K562 (cell line): ENCODE results near the gene ATP8B2. TPM values are rescaled to one million over a fixed set of nuclear protein-coding genes. Genes with fewer than 3 reads are reported as not detected.

ENCODE experiments used
- ATAC-seq: fragments of 200-7000 bp; cut with Tn5 transposase; 3 replicates; pipeline ENCODE4 v1.9.1; 2020; ENCODE audit warnings: moderate library complexity
- BruUV-seq: library from RNA; stranded (reverse); fragments of 400-500 nt; replicated peaks from 2 replicates; lab custom pipeline; 2021; lab: Mats Ljungman, UMichigan
- CTCF ChIA-PET: fragments of 300-600 bp; formaldehyde crosslinking; extraction: SDS; loops from one replicate; lab custom pipeline; 2021; ENCODE audit warnings: low intra/inter-chr PET ratio; lab: Yijun Ruan, JAX
- POLR2A ChIA-PET: fragments of 300-600, 350-650 bp; sonication (Branson Sonifier 250); formaldehyde crosslinking; extraction: SDS; loops from one replicate; lab custom pipeline; 2021; ENCODE audit warnings: antibody characterized with exemption, inconsistent platforms; lab: Yijun Ruan, JAX
- DNase-seq, 4 experiments: peaks; one replicate each; pipeline versions ENCODE4 v3.0.0 to v3.0.0-alpha.2; 2011 to 2018; ENCODE audit warnings: low spot score in 3 of 4, mixed read lengths in 3 of 4; ENCODE audit errors: extremely low read depth in 1 of 4
- FAIRE-seq: peaks from 2 replicates; lab custom pipeline; 2011; peaks lifted over from hg19 to GRCh38; lab: Jason Lieb, UNC
- H2AFZ ChIP-seq: 2 replicates; pipeline ENCODE4 v1.6.0; 2011; ENCODE audit warnings: low read depth, low read length, control low read depth, inconsistent platforms
- H3K27ac ChIP-seq: fragments of 200-600 bp; 3 replicates; pipeline ENCODE4 v1.8.0; 2011; ENCODE audit warnings: low read depth, mild to moderate bottlenecking, control low read depth, inconsistent platforms, low read length, moderate library complexity, mixed read lengths; ENCODE audit errors: extremely low read depth
- H3K27me3 ChIP-seq, 2 experiments: fragments of 300-600 bp in 1 of 2; 2 replicates in 1 of 2; 3 replicates in 1 of 2; pipeline versions ENCODE4 v1.6.0 to v1.8.0; 2011; ENCODE audit warnings: inconsistent platforms in 2 of 2, low read length in 2 of 2, mild to moderate bottlenecking in 1 of 2, mixed read lengths in 1 of 2, moderate library complexity in 1 of 2; ENCODE audit not compliant: control insufficient read depth in 2 of 2, insufficient read depth in 2 of 2
- H3K36me3 ChIP-seq: fragments of 300-600 bp; 3 replicates; pipeline ENCODE4 v1.8.0; 2011; ENCODE audit warnings: mild to moderate bottlenecking, low read length, inconsistent platforms; ENCODE audit not compliant: control insufficient read depth, insufficient read depth
- H3K4me1 ChIP-seq, 2 experiments: fragments of 200-600 bp in 1 of 2; replicated peaks in 1 of 2; 2 replicates in 1 of 2; 3 replicates in 1 of 2; pipeline versions ENCODE4 v1.5.1 to v1.8.0; 2011; ENCODE audit warnings: inconsistent platforms in 2 of 2, low read length in 2 of 2, mild to moderate bottlenecking in 1 of 2, mixed read lengths in 1 of 2, moderate library complexity in 1 of 2; ENCODE audit not compliant: control insufficient read depth in 2 of 2, insufficient read depth in 2 of 2
- H3K4me2 ChIP-seq: 2 replicates; pipeline ENCODE4 v1.6.1; 2011; ENCODE audit warnings: low read length, control low read depth, inconsistent platforms, mixed read lengths; ENCODE audit not compliant: insufficient read depth
- H3K4me3 ChIP-seq: fragments of 200-600 bp; sonication (generic), shearing (Covaris generic); 2 replicates; pipeline ENCODE4 v1.5.1; 2016; ENCODE audit warnings: control low read depth, inconsistent platforms
- H3K79me2 ChIP-seq: fragments of 200-600 bp; 3 replicates; pipeline ENCODE4 v1.8.0; 2011; ENCODE audit warnings: low read length, inconsistent platforms; ENCODE audit not compliant: control insufficient read depth, insufficient read depth
- H3K9ac ChIP-seq, 2 experiments: 2 replicates each; pipeline versions ENCODE4 v1.6.0 to v1.6.1; 2011; ENCODE audit warnings: low read depth in 2 of 2, low read length in 2 of 2, control low read depth in 1 of 2, inconsistent platforms in 1 of 2, mild to moderate bottlenecking in 1 of 2, mixed read lengths in 1 of 2; ENCODE audit not compliant: insufficient read depth in 1 of 2
- H3K9me1 ChIP-seq: one replicate; pipeline ENCODE4 v1.6.0; 2011; ENCODE audit warnings: inconsistent platforms, mild to moderate bottlenecking, low read length, moderate library complexity; ENCODE audit not compliant: control insufficient read depth, insufficient read depth
- H3K9me3 ChIP-seq: replicated peaks from 2 replicates; pipeline ENCODE4 v1.5.1; 2011; ENCODE audit warnings: low read depth, low read length, inconsistent platforms; ENCODE audit not compliant: control insufficient read depth, insufficient read depth
- H4K20me1 ChIP-seq: replicated peaks from 2 replicates; pipeline ENCODE4 v1.6.1; 2011; ENCODE audit warnings: low read length, inconsistent platforms, mixed read lengths; ENCODE audit not compliant: control insufficient read depth, insufficient read depth
- CEBPB ChIP-seq: fragments of 450-650 bp; IDR thresholded peaks from 2 replicates; pipeline ENCODE4 v1.6.1; 2016; ENCODE audit warnings: missing genetic modification characterization, missing compliant biosample characterization
- CXXC5 ChIP-seq: fragments of 250-450 bp; sonication (Bioruptor Pico); IDR thresholded peaks from 2 replicates; pipeline ENCODE4 v1.8.0; 2022; ENCODE audit warnings: inconsistent platforms, mild to moderate bottlenecking, moderate library complexity
- NFE2 ChIP-seq: IDR thresholded peaks from 2 replicates; pipeline ENCODE4 v1.6.1; 2014; ENCODE audit warnings: antibody characterized with exemption, low read depth
- WGBS: fragments of 100-300 bp; shearing (Covaris generic); methylation state at CpG from one replicate; pipeline ENCODE4 v1.1.6; 2016; ENCODE audit warnings: low coverage, mixed read lengths; ENCODE audit not compliant: insufficient coverage; ENCODE audit errors: missing lambda C conversion rate; 5-methylcytosine and 5-hydroxymethylcytosine counted together
- in situ Hi-C: fragments of 300-500 bp; cut with MboI; formaldehyde crosslinking; loops from 4 replicates; pipeline ENCODE4 v1.15.0; 2018; ENCODE audit warnings: inconsistent platforms, mixed read lengths
- intact Hi-C: fragments of 100-400 bp; cut with micrococcal nuclease; formaldehyde crosslinking; loops from 2 replicates; pipeline ENCODE4 v1.14.2; 2022
- polyA plus RNA-seq, 8 experiments: library from polyadenylated mRNA; depleted of rRNA in 4 of 8; stranded (reverse) in 5 of 8; unstranded in 3 of 8; fragments of >200 nt; fragmentation: Nextera tagmentation in 2 of 8; fragmentation: Illumina TruSeq in 1 of 8; extraction: Ambion mirVana in 2 of 8; extraction: Trizol in 1 of 8; gene quantifications; 2 replicates each; pipeline versions ENCODE4 v1.2.1 to v1.2.3, GENCODE V29; 2011 to 2014; ENCODE audit warnings: inconsistent platforms in 1 of 8, missing spikeins in 1 of 8
- total RNA-seq, 7 experiments: library from RNA; depleted of rRNA in 6 of 7; stranded (reverse); fragments of >200 nt in 6 of 7; fragmentation: Illumina TruSeq in 2 of 7; extraction: Trizol in 2 of 7; gene quantifications; 2 replicates each; pipeline versions ENCODE4 v1.2.1 to v1.2.3, GENCODE V29; 2011 to 2021; ENCODE audit warnings: low replicate concordance in 1 of 7
- TF ChIP-seq, protein P1 (sequence below): fragments of 450-650 bp; formaldehyde crosslinking; IDR thresholded peaks from 2 replicates; pipeline ENCODE4 v1.4.0; 2022; ENCODE audit warnings: mild to moderate bottlenecking, moderate library complexity
- TF ChIP-seq, protein P2 (sequence below): fragments of 450-650 bp; IDR thresholded peaks from 2 replicates; pipeline ENCODE4 v1.6.1; 2016; ENCODE audit warnings: low read depth
- TF ChIP-seq, protein P3 (sequence below): fragments of 450-650 bp; IDR thresholded peaks from 2 replicates; pipeline ENCODE4 v1.6.1; 2016; ENCODE audit warnings: missing biosample characterization, missing genetic modification characterization
- TF ChIP-seq, protein P4 (sequence below): IDR thresholded peaks from 2 replicates; pipeline ENCODE4 v1.6.1; 2012; ENCODE audit warnings: low read depth, low read length, improper control_type of control experiment, borderline replicate concordance

ATP8B2 gene
- total and polyA plus RNA-seq, 9 of the 15 experiments (the other 6 are each of a cell fraction or from before 2014, with no cell fraction given) = 0.27 to 33.2 (median 18.4) TPM

DNA sequence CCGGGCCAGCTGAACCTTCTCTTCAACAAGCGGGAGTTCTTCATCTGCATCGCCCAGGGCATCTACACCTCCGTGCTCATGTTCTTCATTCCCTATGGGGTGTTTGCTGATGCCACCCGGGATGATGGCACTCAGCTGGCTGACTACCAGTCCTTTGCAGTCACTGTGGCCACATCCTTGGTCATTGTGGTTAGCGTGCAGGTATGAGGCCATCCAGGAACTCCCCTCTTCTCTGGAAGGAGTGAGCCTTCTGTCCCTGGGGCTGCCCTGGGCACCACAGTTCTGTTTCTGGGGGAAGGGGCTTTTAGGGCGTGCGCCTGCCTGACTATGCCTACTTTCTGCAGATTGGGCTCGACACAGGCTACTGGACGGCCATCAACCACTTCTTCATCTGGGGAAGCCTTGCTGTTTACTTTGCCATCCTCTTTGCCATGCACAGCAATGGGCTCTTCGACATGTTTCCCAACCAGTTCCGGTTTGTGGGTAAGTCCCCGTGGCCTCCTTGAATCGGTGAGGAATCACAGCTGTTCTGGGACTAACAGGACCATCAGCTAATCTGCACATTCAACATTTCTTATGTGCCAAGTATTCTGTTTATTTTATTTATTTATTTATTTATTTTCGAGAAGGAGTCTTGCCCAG, 21.1 kb downstream of the ATP8B2 start:
- 89% methylated on average over 15 of the region's 15 CpGs for WGBS
- H3K9me3 ChIP-seq = no peaks in the 10 kb centered on the region
- no peak for DNase-seq
- H4K20me1 ChIP-seq = 0 out of 2 replicates have a peak, but pooled peaks cover 4% of the 10 kb centered on the region
- BruUV-seq = no TSS peak
- intact Hi-C loops (no loop called here), in situ Hi-C loops (loop anchor here (5.0 kb wide), 1 partner anchor 201 kb away; no protein-coding TSS in a partner anchor)
- ChIA-PET POLR2A (no interaction called here), CTCF (interaction anchor here (1.0 kb wide), 1 partner anchor 70 kb away, joined by 5 read pairs; no protein-coding TSS in a partner anchor)
- peaks cover 0 to 15% of the 10 kb centered on the region in 2 experiments; a peak in 3 of 5 replicates for H3K4me1 ChIP-seq
- no peaks in the 10 kb centered on the region for H3K9me1 ChIP-seq
- peaks cover 74% of the 10 kb centered on the region; the same call in 2 of the 3 replicates for H3K36me3 ChIP-seq
- H3K79me2 ChIP-seq = no peaks in the 10 kb centered on the region
- no peaks in the 10 kb centered on the region for H3K27me3 ChIP-seq
- FAIRE-seq = no peak
- ATAC-seq = no peak
- no peak overlapping the region for H3K4me2 ChIP-seq
- H3K27ac ChIP-seq = no peak overlapping the region
- H2AFZ ChIP-seq = no peak overlapping the region
- no peak overlapping the region for H3K4me3 ChIP-seq
- H3K9ac ChIP-seq = no peak overlapping the region
- TF ChIP-seq, protein P1, sequence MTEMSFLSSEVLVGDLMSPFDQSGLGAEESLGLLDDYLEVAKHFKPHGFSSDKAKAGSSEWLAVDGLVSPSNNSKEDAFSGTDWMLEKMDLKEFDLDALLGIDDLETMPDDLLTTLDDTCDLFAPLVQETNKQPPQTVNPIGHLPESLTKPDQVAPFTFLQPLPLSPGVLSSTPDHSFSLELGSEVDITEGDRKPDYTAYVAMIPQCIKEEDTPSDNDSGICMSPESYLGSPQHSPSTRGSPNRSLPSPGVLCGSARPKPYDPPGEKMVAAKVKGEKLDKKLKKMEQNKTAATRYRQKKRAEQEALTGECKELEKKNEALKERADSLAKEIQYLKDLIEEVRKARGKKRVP (CRISPR knock-in tag) = no peak
- TF ChIP-seq CXXC5 (CRISPR knock-in tag) = no peak
- TF ChIP-seq, protein P2, sequence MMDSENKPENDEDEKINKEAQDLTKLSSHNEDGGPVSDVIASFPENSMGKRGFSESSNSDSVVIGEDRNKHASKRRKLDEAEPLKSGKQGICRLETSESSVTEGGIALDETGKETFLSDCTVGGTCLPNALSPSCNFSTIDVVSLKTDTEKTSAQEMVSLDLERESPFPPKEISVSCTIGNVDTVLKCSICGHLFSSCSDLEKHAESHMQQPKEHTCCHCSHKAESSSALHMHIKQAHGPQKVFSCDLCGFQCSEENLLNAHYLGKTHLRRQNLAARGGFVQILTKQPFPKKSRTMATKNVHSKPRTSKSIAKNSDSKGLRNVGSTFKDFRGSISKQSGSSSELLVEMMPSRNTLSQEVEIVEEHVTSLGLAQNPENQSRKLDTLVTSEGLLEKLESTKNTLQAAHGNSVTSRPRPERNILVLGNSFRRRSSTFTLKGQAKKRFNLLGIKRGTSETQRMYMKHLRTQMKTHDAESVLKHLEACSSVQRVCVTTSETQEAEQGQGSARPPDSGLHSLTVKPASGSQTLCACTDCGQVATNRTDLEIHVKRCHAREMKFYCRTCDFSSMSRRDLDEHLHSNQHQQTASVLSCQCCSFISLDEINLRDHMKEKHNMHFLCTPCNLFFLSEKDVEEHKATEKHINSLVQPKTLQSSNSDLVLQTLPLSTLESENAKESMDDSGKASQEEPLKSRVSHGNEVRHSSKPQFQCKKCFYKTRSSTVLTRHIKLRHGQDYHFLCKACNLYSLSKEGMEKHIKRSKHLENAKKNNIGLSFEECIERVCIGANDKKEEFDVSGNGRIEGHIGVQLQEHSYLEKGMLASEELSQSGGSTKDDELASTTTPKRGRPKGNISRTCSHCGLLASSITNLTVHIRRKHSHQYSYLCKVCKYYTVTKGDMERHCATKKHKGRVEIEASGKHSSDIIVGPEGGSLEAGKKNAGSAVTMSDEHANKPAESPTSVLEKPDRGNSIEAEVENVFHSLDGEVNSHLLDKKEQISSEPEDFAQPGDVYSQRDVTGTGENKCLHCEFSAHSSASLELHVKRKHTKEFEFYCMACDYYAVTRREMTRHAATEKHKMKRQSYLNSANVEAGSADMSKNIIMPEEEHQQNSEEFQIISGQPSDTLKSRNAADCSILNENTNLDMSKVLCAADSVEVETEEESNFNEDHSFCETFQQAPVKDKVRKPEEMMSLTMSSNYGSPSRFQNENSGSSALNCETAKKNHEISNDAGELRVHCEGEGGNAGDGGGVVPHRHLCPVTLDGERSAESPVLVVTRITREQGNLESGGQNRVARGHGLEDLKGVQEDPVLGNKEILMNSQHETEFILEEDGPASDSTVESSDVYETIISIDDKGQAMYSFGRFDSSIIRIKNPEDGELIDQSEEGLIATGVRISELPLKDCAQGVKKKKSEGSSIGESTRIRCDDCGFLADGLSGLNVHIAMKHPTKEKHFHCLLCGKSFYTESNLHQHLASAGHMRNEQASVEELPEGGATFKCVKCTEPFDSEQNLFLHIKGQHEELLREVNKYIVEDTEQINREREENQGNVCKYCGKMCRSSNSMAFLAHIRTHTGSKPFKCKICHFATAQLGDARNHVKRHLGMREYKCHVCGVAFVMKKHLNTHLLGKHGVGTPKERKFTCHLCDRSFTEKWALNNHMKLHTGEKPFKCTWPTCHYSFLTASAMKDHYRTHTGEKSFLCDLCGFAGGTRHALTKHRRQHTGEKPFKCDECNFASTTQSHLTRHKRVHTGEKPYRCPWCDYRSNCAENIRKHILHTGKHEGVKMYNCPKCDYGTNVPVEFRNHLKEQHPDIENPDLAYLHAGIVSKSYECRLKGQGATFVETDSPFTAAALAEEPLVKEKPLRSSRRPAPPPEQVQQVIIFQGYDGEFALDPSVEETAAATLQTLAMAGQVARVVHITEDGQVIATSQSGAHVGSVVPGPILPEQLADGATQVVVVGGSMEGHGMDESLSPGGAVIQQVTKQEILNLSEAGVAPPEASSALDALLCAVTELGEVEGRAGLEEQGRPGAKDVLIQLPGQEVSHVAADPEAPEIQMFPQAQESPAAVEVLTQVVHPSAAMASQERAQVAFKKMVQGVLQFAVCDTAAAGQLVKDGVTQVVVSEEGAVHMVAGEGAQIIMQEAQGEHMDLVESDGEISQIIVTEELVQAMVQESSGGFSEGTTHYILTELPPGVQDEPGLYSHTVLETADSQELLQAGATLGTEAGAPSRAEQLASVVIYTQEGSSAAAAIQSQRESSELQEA = no peak
- TF ChIP-seq CEBPB (tag) = no peak
- no peak for TF ChIP-seq NFE2
- TF ChIP-seq, protein P3, sequence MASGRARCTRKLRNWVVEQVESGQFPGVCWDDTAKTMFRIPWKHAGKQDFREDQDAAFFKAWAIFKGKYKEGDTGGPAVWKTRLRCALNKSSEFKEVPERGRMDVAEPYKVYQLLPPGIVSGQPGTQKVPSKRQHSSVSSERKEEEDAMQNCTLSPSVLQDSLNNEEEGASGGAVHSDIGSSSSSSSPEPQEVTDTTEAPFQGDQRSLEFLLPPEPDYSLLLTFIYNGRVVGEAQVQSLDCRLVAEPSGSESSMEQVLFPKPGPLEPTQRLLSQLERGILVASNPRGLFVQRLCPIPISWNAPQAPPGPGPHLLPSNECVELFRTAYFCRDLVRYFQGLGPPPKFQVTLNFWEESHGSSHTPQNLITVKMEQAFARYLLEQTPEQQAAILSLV (tag) = no peak
- TF ChIP-seq, protein P4, sequence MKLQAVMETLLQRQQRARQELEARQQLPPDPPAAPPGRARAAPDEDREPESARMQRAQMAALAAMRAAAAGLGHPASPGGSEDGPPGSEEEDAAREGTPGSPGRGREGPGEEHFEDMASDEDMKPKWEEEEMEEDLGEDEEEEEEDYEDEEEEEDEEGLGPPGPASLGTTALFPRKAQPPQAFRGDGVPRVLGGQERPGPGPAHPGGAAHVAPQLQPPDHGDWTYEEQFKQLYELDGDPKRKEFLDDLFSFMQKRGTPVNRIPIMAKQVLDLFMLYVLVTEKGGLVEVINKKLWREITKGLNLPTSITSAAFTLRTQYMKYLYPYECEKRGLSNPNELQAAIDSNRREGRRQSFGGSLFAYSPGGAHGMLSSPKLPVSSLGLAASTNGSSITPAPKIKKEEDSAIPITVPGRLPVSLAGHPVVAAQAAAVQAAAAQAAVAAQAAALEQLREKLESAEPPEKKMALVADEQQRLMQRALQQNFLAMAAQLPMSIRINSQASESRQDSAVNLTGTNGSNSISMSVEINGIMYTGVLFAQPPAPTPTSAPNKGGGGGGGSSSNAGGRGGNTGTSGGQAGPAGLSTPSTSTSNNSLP = no peak
